GM12891 (cell line): ENCODE data around the gene ZNF420.
A peak's percentile ranks its signal among the peaks of the same experiment; 100 is the strongest.

ENCODE experiments used
- DNase-seq: peaks from one replicate; pipeline ENCODE4 v3.0.0; 2011; ENCODE audit warnings: low spot score; ENCODE audit not compliant: insufficient read length
- FAIRE-seq: peaks from 2 replicates; lab custom pipeline; 2011; peaks lifted over from hg19 to GRCh38; lab: Jason Lieb, UNC
- PAX5 ChIP-seq: IDR thresholded peaks from 2 replicates; pipeline ENCODE4 v1.6.1; 2011; ENCODE audit warnings: low read length, moderate library complexity, mild to moderate bottlenecking; ENCODE audit not compliant: insufficient read depth, severe bottlenecking
- POLR2A ChIP-seq: IDR thresholded peaks from 2 replicates; pipeline ENCODE4 v1.6.1; 2011; ENCODE audit warnings: low read depth, low read length, control low read depth
- POLR2AphosphoS5 ChIP-seq: IDR thresholded peaks from 2 replicates; pipeline ENCODE4 v1.6.1; 2011; ENCODE audit warnings: low read depth, low read length, control low read depth
- POU2F2 ChIP-seq: IDR thresholded peaks from 2 replicates; pipeline ENCODE4 v1.6.1; 2011; ENCODE audit warnings: low read depth, mild to moderate bottlenecking, control low read depth, low read length, moderate library complexity
- SPI1 ChIP-seq: IDR thresholded peaks from 2 replicates; pipeline ENCODE4 v1.6.1; 2011; ENCODE audit warnings: low read depth, low read length, control low read depth
- TAF1 ChIP-seq: IDR thresholded peaks from 2 replicates; pipeline ENCODE4 v1.6.1; 2011; ENCODE audit warnings: low read depth, low read length, control low read depth

ZNF420 gene

DNA sequence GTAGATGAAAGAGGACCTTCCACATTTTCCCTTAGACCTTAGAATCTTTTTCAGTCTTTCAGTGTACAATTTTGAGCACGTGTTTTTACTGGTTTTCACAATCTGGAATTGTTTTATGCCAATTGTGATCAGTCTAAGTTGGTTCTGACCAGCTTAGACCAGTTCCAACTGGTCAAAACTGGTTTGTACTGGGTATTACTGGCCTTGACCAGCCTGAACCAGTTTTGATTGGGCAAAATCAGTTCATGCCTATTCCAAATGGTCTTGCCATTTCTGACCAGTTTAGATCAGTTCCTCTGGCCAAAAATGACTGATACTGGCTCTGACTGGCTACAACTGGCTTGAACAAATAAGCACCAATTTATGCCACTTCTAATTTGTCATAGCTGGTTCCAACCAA, 57.9 kb downstream of the ZNF420 start:
- DNase-seq, result no peak
- FAIRE-seq, result no peak
- TF ChIP-seq PAX5, result no peak
- no peak for TF ChIP-seq POLR2A

DNA sequence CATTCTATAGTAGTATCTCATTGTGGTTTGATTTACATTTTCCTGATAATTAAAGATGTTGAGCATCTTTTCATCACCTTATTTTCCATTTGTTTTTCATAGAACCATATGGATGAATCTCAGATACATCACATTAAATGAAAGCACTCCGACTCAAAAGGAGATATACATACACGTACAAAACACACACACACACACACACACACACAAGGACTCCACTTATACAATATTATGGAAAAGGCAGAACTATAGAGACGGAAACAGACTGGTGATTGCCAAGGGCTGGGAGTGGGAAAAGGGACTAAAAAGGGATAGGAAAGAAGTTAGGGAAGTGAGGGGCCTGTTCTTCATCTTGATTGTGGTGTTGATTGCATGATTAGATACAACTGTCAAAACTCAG, 70.0 kb downstream of the ZNF420 start:
- TF ChIP-seq POU2F2, result no peak
- TF ChIP-seq TAF1, result no peak
- TF ChIP-seq SPI1, result no peak
- no peak for TF ChIP-seq POLR2A
- TF ChIP-seq PAX5, result no peak
- TF ChIP-seq POLR2AphosphoS5, result no peak
- DNase-seq (no peak), FAIRE-seq (no peak)

DNA sequence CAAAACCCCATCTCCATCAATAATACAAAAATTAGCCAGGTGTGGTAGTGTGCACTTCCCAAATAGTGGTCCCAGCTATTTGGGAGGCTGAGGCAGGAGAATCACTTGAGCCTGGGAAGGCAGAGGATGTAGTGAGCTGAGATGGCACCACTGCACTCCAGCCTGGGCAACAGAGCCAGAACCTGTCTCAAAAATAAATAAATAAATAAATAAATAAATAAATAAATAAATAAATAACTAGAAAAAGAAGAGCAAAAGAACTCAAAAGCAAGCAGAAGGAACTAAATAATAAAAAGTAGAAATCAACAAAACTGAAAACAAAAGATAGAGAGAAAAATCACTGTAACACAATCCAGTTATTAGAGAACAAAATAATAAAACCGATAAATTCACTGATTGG, 81.9 kb downstream of the ZNF420 start:
- no peak for TF ChIP-seq SPI1
- TF ChIP-seq TAF1, result no peak
- TF ChIP-seq PAX5, result no peak
- no peak for TF ChIP-seq POU2F2
- no peak for DNase-seq

DNA sequence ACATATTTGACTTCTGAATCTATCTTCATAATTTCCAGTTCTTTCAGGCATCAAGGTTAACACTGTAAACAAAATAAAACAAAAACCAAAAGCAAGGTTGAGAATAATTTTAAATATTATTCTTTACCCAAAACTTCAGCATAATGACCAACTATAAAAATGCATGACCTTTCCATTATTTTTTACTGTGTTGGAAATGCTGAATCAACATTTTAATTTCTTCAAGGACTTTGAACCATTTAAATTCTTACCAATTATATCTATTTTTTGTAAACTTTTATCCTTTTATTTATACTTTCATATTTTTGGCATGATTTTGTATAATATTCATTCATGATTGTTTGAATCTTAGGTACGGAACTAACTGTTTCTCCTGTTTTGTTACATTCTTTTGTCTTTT, 87.4 kb downstream of the ZNF420 start:
- no peak for FAIRE-seq
- no peak for DNase-seq
- no peak for TF ChIP-seq POLR2A
- TF ChIP-seq SPI1, result no peak
- no peak for TF ChIP-seq POU2F2
- no peak for TF ChIP-seq TAF1
- TF ChIP-seq PAX5, result no peak
- TF ChIP-seq POLR2AphosphoS5, result no peak

More for the DNA sequence above, 81.9 kb downstream of the ZNF420 start:
- no peak for FAIRE-seq

DNA sequence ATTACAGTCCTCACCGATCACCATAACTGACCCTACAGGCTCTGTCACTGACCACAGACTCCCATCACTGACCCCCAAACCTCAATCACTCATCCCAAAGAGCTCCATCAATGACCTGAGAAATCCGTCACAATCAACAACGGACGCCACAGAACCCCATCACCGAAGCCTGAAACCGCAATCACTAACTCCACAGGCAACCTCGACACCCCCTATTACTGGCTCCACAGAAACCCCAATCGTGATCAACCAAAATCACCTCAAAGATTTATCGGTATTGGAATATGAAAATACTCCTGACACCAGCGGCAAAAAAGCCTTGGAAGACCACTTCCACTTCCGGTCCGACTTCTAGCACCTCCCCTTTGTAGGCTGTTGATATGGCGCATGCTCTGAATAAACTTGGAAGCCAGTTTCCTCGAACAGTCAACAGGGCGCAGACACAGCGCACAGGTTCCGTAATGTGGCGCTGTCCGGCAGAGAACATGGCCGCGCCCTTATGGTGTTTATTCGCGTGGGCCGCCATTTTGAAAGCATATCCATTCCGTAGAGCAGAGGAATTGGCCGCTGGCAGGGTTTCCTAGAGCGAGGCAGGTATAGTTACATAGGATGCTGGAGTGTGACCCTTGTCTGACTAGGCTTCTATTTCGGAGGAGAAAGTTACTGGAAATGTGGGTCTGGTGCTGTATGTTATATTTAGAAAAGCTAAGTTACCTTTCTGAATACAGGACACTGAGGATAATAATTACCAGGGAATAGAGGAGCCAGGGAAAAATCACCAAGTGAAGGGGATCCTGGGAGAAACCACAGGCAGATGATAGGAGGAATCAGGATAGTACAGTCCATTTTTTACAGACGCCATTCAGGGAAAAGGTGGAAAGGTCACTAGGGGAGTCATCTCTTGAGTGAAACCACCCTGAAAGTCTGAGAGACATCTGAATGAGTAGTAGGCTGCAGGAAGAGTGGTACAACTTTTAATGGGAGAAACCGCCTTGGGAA, 94.4 kb downstream of the ZNF420 start, which contains the start of gene ZNF585A:
ZNF585A (minus strand) TSS at position 328 of the 999 bp plus-strand sequence. CDS start 2,785 bp downstream, outside the sequence.
- DNase-seq, result peak; percentile 54
- peak; percentile 99 for FAIRE-seq
- TF ChIP-seq PAX5, result no peak
- peak; percentile 41; the same call in 1 of the 2 replicates for TF ChIP-seq SPI1
- TF ChIP-seq POLR2A, result peak; percentile 73
- peak; percentile 38; the same call in 1 of the 2 replicates for TF ChIP-seq TAF1
- no peak for TF ChIP-seq POU2F2
- peak; percentile 65; the same call in 1 of the 2 replicates for TF ChIP-seq POLR2AphosphoS5
